ENCODE results near the gene DECR2. TPM values are rescaled to one million over a fixed set of nuclear protein-coding genes. Genes with fewer than 3 reads are reported as not detected.

The DECR2 gene
- total and polyA plus RNA-seq, 9 of the 15 experiments (the other 6 are each of a cell fraction or from before 2014, with no cell fraction given): 1.0 to 31.9 (median 10.3) TPM

DNA sequence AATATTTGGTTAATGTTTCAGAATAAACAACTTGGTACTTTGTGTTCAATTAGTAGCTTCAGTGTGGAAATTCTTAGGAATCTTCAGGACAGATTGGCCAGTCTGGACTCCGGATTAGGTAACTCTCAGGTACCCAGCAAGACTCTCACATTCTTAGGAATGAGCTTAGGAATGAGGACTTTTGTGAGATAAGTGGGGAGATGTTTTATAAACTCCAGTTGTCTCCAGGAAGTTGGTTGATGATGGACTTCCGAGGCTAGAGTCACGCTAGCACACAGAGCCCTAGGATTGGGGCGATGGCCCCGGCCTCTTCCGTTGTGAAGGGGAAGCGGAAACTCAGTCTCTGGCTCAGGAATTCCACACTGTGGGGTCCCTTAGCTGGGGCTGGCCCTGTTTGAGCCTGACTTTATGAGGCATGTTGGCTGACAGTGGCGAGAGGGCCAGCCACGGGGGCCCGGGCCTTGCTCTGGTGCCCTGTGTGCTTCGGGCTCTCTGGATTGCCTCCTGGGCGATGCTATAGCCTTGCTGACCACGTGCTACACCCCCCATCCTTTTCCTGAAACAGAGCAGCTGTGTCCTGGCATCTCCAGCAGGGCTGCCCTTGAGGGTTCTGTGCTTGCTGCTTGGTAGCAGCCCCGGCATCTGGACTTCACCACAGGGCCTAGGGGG is 56.2 kb downstream of the DECR2 start:
- Histone ChIP-seq H3K36me3 (ENCODE audit: control insufficient read depth, insufficient read depth, low read length) (no peaks in the 10 kb centered on the region), H3K4me2 (ENCODE audit: insufficient read depth, low read length) (no peak overlapping the region), H2AFZ (ENCODE audit: low read depth, low read length) (no peak overlapping the region), H3K27me3 (ENCODE audit: control insufficient read depth in 2 of 2, insufficient read depth in 2 of 2, low read length in 2 of 2) (no peaks in the 10 kb centered on the region), H3K9me1 (ENCODE audit: control insufficient read depth, insufficient read depth, low read length) (peaks cover 4% of the 10 kb centered on the region), H3K27ac (ENCODE audit: extremely low read depth, low read depth, low read length) (no peak overlapping the region), H3K79me2 (ENCODE audit: control insufficient read depth, insufficient read depth, low read length) (no peaks in the 10 kb centered on the region), H3K9me3 (replicated peaks; ENCODE audit: control insufficient read depth, insufficient read depth, low read depth, low read length) (no peaks in the 10 kb centered on the region), H3K9ac (ENCODE audit: insufficient read depth in 1 of 2, low read depth in 2 of 2, low read length in 2 of 2) (peak overlapping the region in 1 of 2 experiments; percentile 55; a peak in 1 of 4 replicates), H3K4me1 (replicated peaks in 1 of 2; ENCODE audit: control insufficient read depth in 2 of 2, insufficient read depth in 2 of 2, low read length in 2 of 2) (peaks cover 10 to 15% of the 10 kb centered on the region in 2 experiments), H4K20me1 (replicated peaks; ENCODE audit: control insufficient read depth, insufficient read depth, low read length) (0 out of 2 replicates have a peak, but pooled peaks cover 13% of the 10 kb centered on the region), H3K4me3 (no peak overlapping the region)
- peak; percentile 55 for FAIRE-seq
- no peak for ATAC-seq
- intact Hi-C loops (cut with micrococcal nuclease) (no loop called here), in situ Hi-C loops (cut with MboI) (no loop called here)
- 86% methylated on average over 13 of the region's 14 CpGs for WGBS (ENCODE audit: insufficient coverage, low coverage, missing lambda C conversion rate)
- ChIA-PET CTCF (ENCODE audit: low intra/inter-chr PET ratio) (no interaction called here), POLR2A (interaction anchor here (1.1 kb wide), 1 partner anchor 9 kb away, joined by 6 read pairs; no protein-coding TSS in a partner anchor)
- BruUV-seq (replicated peaks): no TSS peak
- no peak for TF ChIP-seq ZNF134 (CRISPR knock-in tag; conservative IDR thresholded peaks at IDR 0.05)
- TF ChIP-seq, protein P1, sequence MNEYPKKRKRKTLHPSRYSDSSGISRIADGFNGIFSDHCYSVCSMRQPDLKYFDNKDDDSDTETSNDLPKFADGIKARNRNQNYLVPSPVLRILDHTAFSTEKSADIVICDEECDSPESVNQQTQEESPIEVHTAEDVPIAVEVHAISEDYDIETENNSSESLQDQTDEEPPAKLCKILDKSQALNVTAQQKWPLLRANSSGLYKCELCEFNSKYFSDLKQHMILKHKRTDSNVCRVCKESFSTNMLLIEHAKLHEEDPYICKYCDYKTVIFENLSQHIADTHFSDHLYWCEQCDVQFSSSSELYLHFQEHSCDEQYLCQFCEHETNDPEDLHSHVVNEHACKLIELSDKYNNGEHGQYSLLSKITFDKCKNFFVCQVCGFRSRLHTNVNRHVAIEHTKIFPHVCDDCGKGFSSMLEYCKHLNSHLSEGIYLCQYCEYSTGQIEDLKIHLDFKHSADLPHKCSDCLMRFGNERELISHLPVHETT (CRISPR knock-in tag; conservative IDR thresholded peaks at IDR 0.05 in 1 of 2, IDR thresholded peaks at IDR 0.05 in 1 of 2): no peak
- DNase-seq (ENCODE audit: extremely low read depth in 1 of 4, low spot score in 3 of 4): no peak

DNA sequence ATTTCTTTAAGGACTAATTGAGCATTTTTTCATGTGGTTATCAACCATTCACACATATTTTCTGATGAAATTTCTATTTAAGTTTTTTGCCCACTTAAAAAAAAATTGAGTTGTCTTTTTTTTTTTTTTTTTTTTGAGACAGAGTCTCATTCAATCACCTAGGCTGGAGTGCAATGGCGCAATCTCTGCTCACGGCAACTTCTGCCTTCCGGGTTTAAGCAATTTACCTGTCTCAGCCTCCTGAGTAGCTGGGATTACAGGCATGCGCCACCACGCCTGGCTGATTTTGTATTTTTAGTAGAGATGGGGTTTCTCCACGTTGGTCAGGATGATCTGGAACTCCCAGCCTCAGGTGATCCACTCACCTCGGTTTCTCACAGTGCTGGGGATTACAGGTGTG is 58.1 kb downstream of the DECR2 start:
- BruUV-seq (replicated peaks): no TSS peak
- Histone ChIP-seq H3K4me2 (ENCODE audit: insufficient read depth, low read length) (no peak overlapping the region), H3K27ac (ENCODE audit: extremely low read depth, low read depth, low read length) (no peak overlapping the region), H3K79me2 (ENCODE audit: control insufficient read depth, insufficient read depth, low read length) (no peaks in the 10 kb centered on the region), H3K9ac (ENCODE audit: insufficient read depth in 1 of 2, low read depth in 2 of 2, low read length in 2 of 2) (no peak overlapping the region), H2AFZ (ENCODE audit: low read depth, low read length) (no peak overlapping the region), H3K4me3 (no peak overlapping the region), H4K20me1 (replicated peaks; ENCODE audit: control insufficient read depth, insufficient read depth, low read length) (0 out of 2 replicates have a peak, but pooled peaks cover 13% of the 10 kb centered on the region), H3K9me3 (replicated peaks; ENCODE audit: control insufficient read depth, insufficient read depth, low read depth, low read length) (no peaks in the 10 kb centered on the region), H3K27me3 (ENCODE audit: control insufficient read depth in 2 of 2, insufficient read depth in 2 of 2, low read length in 2 of 2) (no peaks in the 10 kb centered on the region), H3K9me1 (ENCODE audit: control insufficient read depth, insufficient read depth, low read length) (peaks cover 4% of the 10 kb centered on the region), H3K36me3 (ENCODE audit: control insufficient read depth, insufficient read depth, low read length) (no peaks in the 10 kb centered on the region), H3K4me1 (replicated peaks in 1 of 2; ENCODE audit: control insufficient read depth in 2 of 2, insufficient read depth in 2 of 2, low read length in 2 of 2) (peaks cover 10 to 20% of the 10 kb centered on the region in 2 experiments)
- DNase-seq (ENCODE audit: extremely low read depth in 1 of 4, low spot score in 3 of 4): no peak
- intact Hi-C loops (cut with micrococcal nuclease) (no loop called here), in situ Hi-C loops (cut with MboI) (no loop called here)
- POLR2A ChIA-PET: no interaction called here
- no peak for ATAC-seq
- FAIRE-seq: no peak
- CTCF ChIA-PET (ENCODE audit: low intra/inter-chr PET ratio): no interaction called here
- 56% methylated on average over 7 of the region's 7 CpGs for WGBS (ENCODE audit: insufficient coverage, low coverage, missing lambda C conversion rate)
- TF ChIP-seq, protein P2, sequence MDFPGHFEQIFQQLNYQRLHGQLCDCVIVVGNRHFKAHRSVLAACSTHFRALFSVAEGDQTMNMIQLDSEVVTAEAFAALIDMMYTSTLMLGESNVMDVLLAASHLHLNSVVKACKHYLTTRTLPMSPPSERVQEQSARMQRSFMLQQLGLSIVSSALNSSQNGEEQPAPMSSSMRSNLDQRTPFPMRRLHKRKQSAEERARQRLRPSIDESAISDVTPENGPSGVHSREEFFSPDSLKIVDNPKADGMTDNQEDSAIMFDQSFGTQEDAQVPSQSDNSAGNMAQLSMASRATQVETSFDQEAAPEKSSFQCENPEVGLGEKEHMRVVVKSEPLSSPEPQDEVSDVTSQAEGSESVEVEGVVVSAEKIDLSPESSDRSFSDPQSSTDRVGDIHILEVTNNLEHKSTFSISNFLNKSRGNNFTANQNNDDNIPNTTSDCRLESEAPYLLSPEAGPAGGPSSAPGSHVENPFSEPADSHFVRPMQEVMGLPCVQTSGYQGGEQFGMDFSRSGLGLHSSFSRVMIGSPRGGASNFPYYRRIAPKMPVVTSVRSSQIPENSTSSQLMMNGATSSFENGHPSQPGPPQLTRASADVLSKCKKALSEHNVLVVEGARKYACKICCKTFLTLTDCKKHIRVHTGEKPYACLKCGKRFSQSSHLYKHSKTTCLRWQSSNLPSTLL (IDR thresholded peaks at IDR 0.05): no peak
- no peak for TF ChIP-seq SNRNP70 (optimal IDR thresholded peaks at IDR 0.05; ENCODE audit: low read depth, low read length)

All from K562 (cell line).